Endothelial cell of umbilical vein (primary cell): ENCODE measurements around the gene XIRP1.

Experiments used
- JUN ChIP-seq: IDR thresholded peaks from 2 replicates; pipeline ENCODE4 v1.6.1; 2011; ENCODE audit warnings: borderline replicate concordance, low read depth; ENCODE audit not compliant: insufficient read length, insufficient read depth
- POLR2A ChIP-seq: IDR thresholded peaks from 2 replicates; pipeline ENCODE4 v1.6.1; 2012; ENCODE audit warnings: low read depth, mild to moderate bottlenecking, control low read depth, low read length
- TF ChIP-seq, protein P1 (sequence below), 2 donors: IDR thresholded peaks; 1 replicate in 1 of 2; 2 replicates in 1 of 2; pipeline ENCODE4 v1.5.1; 2011; ENCODE audit warnings: low read length in 2 of 2, mild to moderate bottlenecking in 2 of 2, moderate library complexity in 2 of 2, control low read depth in 1 of 2, inconsistent platforms in 1 of 2, low read depth in 1 of 2; ENCODE audit not compliant: insufficient read depth in 1 of 2; ENCODE audit errors: extremely low read depth in 1 of 2

GRCh38 chr3:39176025-39176714 lies 16.2 kb downstream of the XIRP1 start:
- TF ChIP-seq, protein P1, sequence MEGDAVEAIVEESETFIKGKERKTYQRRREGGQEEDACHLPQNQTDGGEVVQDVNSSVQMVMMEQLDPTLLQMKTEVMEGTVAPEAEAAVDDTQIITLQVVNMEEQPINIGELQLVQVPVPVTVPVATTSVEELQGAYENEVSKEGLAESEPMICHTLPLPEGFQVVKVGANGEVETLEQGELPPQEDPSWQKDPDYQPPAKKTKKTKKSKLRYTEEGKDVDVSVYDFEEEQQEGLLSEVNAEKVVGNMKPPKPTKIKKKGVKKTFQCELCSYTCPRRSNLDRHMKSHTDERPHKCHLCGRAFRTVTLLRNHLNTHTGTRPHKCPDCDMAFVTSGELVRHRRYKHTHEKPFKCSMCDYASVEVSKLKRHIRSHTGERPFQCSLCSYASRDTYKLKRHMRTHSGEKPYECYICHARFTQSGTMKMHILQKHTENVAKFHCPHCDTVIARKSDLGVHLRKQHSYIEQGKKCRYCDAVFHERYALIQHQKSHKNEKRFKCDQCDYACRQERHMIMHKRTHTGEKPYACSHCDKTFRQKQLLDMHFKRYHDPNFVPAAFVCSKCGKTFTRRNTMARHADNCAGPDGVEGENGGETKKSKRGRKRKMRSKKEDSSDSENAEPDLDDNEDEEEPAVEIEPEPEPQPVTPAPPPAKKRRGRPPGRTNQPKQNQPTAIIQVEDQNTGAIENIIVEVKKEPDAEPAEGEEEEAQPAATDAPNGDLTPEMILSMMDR (IDR thresholded peaks at IDR 0.05; ENCODE audit: extremely low read depth in 1 of 2, insufficient read depth in 1 of 2, low read depth in 1 of 2, low read length in 2 of 2) = no peak
- TF ChIP-seq POLR2A = no peak
- TF ChIP-seq JUN = no peak
